NT2/D1 (cell line): ENCODE measurements around the gene PLEKHJ1.

Source experiments
- DNase-seq: peaks from one replicate; pipeline ENCODE4 v3.0.0-alpha.2; 2011; ENCODE audit warnings: low read depth, low spot score
- H3K27me3 ChIP-seq: 2 replicates; pipeline ENCODE4 v1.6.0; 2011; ENCODE audit warnings: mild to moderate bottlenecking; ENCODE audit not compliant: insufficient read length, insufficient read depth
- H3K36me3 ChIP-seq: 2 replicates; pipeline ENCODE4 v1.6.1; 2011; ENCODE audit warnings: mild to moderate bottlenecking, low read length, mixed read lengths; ENCODE audit not compliant: insufficient read depth, insufficient read length
- H3K4me1 ChIP-seq: 2 replicates; pipeline ENCODE4 v1.5.1; 2011; ENCODE audit not compliant: insufficient read depth, insufficient read length
- H3K4me3 ChIP-seq: 2 replicates; pipeline ENCODE4 v1.5.1; 2011; ENCODE audit warnings: low read depth; ENCODE audit not compliant: insufficient read length
- H3K9ac ChIP-seq: 2 replicates; pipeline ENCODE4 v1.6.0; 2011; ENCODE audit warnings: low read depth; ENCODE audit not compliant: insufficient read length
- H3K9me3 ChIP-seq: 2 replicates; pipeline ENCODE4 v1.5.1; 2011; ENCODE audit warnings: mild to moderate bottlenecking, low read length; ENCODE audit not compliant: insufficient read depth
- SUZ12 ChIP-seq: IDR thresholded peaks from 2 replicates; pipeline ENCODE4 v1.6.1; 2011; ENCODE audit not compliant: insufficient read length, insufficient read depth; ENCODE audit errors: extremely low read depth
- YY1 ChIP-seq: IDR thresholded peaks from 2 replicates; pipeline ENCODE4 v1.6.1; 2011; ENCODE audit not compliant: insufficient read length, insufficient read depth
- ZNF274 ChIP-seq: IDR thresholded peaks from 2 replicates; pipeline ENCODE4 v1.6.1; 2011; ENCODE audit warnings: mild to moderate bottlenecking, low read depth, low read length

Gene PLEKHJ1

GRCh38 chr19:2217591-2217990 lies 18.5 kb downstream of the PLEKHJ1 start:
- H3K27me3 ChIP-seq: no peaks in the 10 kb centered on the region
- TF ChIP-seq YY1 (no peak), ZNF274 (no peak), SUZ12 (no peak)
- H3K36me3 ChIP-seq: peaks cover 87% of the 10 kb centered on the region
- no peak overlapping the region for H3K9ac ChIP-seq
- peaks cover 21% of the 10 kb centered on the region for H3K4me1 ChIP-seq
- H3K9me3 ChIP-seq: no peaks in the 10 kb centered on the region
- H3K4me3 ChIP-seq: no peak overlapping the region
- DNase-seq: no peak

GRCh38 chr19:2216361-2217225 lies 19.5 kb downstream of the PLEKHJ1 start:
- H3K9ac ChIP-seq: no peak overlapping the region
- no peak overlapping the region for H3K4me3 ChIP-seq
- no peak for TF ChIP-seq ZNF274
- TF ChIP-seq YY1: no peak
- no peak for TF ChIP-seq SUZ12
- peaks cover 19% of the 10 kb centered on the region for H3K4me1 ChIP-seq
- no peaks in the 10 kb centered on the region for H3K27me3 ChIP-seq
- DNase-seq: no peak
- peaks cover 88% of the 10 kb centered on the region for H3K36me3 ChIP-seq
- no peaks in the 10 kb centered on the region for H3K9me3 ChIP-seq

- Histone ChIP-seq H3K4me3 (no peak overlapping the region), H3K4me1 (peaks cover 17% of the 10 kb centered on the region), H3K27me3 (no peaks in the 10 kb centered on the region), H3K9me3 (no peaks in the 10 kb centered on the region), H3K9ac (no peak overlapping the region), H3K36me3 (peaks cover 91% of the 10 kb centered on the region)
- DNase-seq: no peak
- no peak for TF ChIP-seq YY1
- no peak for TF ChIP-seq SUZ12
- TF ChIP-seq ZNF274: no peak
Observed at GRCh38 chr19:2215281-2215751, 20.8 kb downstream of the PLEKHJ1 start.

- Histone ChIP-seq H3K36me3 (peaks cover 90% of the 10 kb centered on the region), H3K9me3 (no peaks in the 10 kb centered on the region), H3K27me3 (no peaks in the 10 kb centered on the region), H3K4me1 (peaks cover 23% of the 10 kb centered on the region), H3K4me3 (no peak overlapping the region), H3K9ac (no peak overlapping the region)
- no peak for DNase-seq
- TF ChIP-seq SUZ12 (no peak), YY1 (no peak), ZNF274 (no peak)
Observed at GRCh38 chr19:2214251-2214650, 21.9 kb downstream of the PLEKHJ1 start.

GRCh38 chr19:2213799-2214198 lies 22.3 kb downstream of the PLEKHJ1 start:
- no peak for TF ChIP-seq ZNF274
- H3K9ac ChIP-seq: no peak overlapping the region
- no peak overlapping the region for H3K4me3 ChIP-seq
- H3K27me3 ChIP-seq: no peaks in the 10 kb centered on the region
- DNase-seq: no peak
- peaks cover 23% of the 10 kb centered on the region for H3K4me1 ChIP-seq
- no peaks in the 10 kb centered on the region for H3K9me3 ChIP-seq
- H3K36me3 ChIP-seq: peaks cover 93% of the 10 kb centered on the region

GRCh38 chr19:2212861-2213711 lies 23.0 kb downstream of the PLEKHJ1 start:
- Histone ChIP-seq H3K9me3 (no peaks in the 10 kb centered on the region), H3K27me3 (no peaks in the 10 kb centered on the region), H3K9ac (no peak overlapping the region), H3K4me3 (no peak overlapping the region), H3K36me3 (peaks cover 96% of the 10 kb centered on the region), H3K4me1 (peaks cover 26% of the 10 kb centered on the region)
- no peak for TF ChIP-seq YY1
- no peak for TF ChIP-seq SUZ12
- TF ChIP-seq ZNF274: no peak
- DNase-seq: no peak
